HTERT RPE-1 (cell line): ENCODE data around the gene SLC19A1.

ENCODE experiments used
- in situ Hi-C: fragments of 300-500 bp; cut with MboI; formaldehyde crosslinking; loops from 4 replicates; pipeline ENCODE4 v1.14.3; 2020; ENCODE audit warnings: low sequenced_read_pairs

Gene SLC19A1

DNA sequence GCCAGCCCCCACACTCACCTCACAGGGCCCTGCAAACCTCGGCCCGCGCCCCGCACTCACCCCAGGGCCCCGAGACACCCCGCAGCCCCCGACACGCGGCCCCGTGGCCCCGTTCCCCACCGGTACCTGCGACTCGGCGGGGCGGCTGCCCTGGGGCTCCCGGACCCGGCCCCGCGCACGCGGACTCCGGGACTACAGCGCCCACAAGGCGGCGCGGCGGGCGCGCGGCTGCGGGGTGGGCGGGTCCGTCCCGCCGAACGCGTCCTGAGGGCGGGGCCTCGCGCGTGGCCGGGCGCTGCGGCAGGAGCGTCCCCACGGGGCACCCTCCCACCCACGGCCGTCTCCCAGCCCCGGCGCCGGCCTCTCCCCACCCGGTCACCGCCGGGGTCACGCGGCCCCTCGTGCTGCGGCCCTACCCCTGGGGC lies at the start of gene SLC19A1:
Gene SLC19A1, minus strand, starts transcription at position 199 of the 425 bp plus-strand sequence. CDS start 4,481 bp downstream, outside the sequence.
- in situ Hi-C loops = no loop called here

DNA sequence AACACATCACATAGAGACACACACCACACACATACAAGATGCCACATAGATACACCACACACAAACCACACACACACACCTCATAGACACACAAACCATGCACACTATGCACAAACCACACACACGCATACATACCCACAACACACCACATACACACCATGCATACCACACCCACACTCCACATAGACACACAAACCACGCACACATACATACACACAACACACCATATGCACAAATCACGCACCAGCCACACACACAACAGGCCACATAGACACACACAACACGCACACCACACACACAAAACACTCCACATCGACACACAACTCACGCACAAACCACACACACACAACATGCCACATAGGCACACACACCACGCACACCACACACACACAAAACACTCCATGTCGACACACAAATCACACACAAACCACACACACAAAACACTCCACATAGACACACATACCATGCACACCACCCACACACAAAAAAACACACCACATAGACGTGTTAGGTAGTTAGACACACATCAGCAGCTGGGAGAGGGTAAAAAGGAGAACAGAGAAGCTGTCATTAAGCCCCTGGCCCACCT lies 49.5 kb upstream of the SLC19A1 start:
- in situ Hi-C loops = no loop called here

DNA sequence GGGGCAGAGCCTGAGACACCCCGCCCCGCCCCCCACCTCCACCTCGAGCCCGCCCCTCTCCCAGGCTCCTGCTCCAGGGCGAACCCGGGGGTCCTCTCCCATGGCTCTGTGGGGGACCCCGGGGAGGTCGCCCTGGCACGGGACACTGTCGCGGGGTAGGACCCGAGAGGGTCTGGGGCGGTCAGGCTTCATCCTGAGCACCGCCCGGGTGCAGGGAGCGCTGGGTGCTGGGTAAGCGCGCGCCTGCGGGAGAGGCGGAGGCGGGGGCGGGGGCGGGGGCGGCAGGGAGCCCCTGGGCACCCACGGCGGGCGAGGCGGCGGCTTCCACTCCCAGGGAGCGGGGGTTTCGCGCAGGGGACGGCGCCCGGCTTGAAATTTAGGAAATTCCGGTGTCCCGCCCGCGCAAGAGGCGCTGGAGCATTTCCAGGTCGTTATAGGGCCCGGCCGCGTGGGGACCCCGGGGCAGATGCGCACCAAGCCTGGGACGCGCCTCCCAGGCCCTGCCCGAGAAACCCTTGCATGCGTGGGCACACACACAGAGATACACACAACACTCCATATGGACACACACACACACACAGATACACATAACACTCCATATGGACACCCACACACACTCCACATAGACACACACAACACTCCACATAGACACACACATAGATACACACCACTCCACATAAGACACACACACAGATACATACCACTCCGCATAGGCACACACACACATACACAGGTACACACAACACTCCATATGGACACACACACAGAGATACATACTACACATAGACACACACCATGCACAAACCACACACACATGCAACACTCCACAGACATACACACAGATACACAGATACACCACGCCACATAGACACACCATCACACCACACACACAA lies 48.7 kb upstream of the SLC19A1 start:
- in situ Hi-C loops = no loop called here

DNA sequence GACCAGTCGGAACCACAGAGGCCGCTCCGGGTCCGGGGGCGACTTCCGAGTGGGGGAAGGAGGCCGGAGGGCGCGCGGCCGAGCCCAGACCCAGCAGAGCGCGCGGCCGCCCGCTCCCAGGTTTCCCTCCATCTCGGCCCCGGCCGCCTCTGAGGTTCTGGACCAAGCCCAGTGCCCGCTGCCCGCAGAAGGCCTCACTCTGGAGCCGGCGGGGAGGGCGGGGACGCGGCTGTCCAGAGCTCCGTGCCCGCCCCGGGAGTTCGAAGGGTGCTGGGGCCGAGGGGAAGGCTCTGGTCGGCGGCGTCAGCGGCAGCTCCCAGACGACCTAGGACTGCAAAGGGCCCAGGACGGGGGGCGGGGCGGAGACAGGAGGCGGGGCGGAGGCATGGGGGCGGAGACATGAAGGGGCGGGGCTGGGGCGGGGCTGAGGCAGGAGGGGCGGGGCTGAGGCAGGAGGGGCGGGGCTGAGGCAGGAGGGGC lies 48.0 kb upstream of the SLC19A1 start:
- in situ Hi-C loops = no loop called here

DNA sequence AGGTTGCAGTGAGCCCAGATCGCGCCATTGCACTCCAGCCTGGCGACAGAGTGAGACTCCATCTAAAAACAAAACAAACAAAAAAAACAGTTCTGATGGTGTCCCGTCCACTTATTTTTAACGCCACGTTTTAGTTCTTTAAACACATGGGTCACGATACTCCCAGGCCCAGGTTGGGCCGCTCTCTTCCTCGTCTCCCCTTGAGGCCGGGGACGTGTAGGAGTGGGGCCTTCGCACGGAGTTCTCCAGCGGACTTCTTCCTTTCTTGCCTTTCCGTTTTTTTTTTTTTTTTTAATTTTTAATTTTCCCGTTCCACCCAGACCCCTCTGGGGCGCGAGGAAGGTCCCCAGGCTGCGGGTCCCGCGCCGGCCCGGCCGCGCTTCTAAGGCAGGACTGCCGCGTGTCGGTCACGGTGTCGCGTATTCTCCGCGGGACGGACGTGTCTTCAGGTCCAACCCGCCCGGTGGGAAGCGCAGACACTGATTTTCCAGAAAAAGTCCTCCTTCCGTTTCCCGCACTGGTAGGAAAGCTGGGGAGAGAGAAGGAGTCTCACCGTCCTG lies 47.5 kb upstream of the SLC19A1 start:
- in situ Hi-C loops = no loop called here

DNA sequence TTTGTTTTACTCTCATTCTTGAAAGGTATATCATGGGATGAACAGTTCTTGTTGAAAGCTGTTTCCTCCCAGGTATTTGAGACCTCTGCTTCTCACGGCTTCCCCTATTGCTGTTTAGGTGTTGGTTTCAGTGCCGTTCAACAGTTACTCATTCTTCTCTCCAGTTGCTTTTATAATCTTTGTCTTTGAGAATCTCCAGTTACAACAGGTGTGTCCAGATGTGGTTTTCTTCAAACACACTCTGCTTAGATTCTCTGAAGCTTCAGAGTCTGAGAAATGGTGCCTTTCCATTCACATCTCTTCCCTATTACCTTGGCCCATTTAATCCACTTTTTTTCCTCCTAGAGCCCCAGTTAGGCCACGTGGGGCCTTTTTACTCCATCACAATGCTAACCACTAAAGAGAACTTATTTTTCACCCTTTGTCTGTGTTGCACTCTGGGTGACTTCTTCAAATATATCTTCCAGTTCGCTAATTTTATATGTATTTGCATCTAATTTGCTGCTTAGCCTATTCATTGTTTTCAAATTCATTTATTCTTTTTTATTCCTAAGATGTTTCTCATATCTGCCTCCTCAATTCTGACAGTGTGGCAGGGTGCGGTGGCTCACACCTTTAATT lies 46.7 kb upstream of the SLC19A1 start:
- in situ Hi-C loops = no loop called here

DNA sequence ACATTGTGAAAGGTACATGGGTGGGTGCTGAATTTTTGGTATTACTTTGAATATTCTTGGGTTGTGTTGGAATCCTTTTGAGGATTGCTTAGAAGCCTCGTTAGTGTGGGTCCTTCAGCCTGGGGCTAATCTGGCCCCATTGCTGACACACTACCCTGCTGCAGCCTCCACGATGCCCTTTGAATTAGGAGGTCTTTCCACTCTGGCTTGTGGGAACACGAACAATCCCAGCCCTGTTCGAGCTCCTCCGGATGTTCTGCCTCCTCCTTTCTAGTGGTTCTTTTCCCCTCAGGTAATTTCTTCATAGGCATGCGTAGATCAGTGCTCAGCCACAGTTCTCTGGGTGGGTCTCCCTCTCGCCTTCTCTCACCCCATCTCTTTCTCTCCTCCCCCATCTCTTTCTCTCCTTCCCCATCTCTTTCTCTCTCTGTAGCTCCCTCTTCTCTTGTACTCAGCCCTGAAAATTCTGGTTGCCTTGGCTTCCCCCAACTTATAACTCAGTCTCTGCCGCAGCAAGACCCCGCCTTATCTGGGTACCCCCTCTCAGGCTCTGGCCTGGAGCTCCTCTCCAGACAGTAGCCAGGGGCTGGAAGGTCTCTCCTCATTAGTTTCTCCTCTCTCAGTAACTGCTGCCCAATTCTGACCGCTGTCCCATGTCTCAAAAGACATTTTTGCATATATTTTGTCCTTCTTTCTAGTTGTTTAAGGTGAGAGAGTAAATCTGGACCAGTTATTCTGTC lies 46.0 kb upstream of the SLC19A1 start:
- in situ Hi-C loops = no loop called here

DNA sequence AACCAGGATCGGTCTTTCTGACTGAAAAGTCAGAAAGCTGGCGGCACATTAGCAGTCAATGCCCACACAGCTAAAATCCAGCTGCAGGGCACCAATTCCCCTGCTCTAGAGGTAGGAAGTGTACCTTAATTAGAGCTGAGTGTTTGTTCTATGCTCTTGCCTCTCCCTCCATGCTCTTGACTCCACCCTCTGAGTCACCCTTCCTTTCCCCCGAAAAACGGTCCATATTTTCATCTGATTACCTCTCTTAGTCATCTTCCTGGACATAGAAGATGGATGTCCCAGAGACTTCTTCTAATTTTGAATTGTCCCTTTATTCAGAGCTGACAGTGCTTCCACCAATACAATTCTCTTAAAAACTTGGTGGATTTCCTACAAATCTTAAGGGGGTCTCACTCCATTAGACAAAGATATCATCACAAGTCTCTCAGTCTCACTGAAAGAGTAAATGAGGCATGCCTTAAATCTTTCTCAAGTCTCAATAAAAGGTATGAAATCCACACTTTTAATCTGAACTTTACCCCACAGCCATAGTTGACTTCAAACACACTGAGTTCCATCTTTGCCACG lies 44.1 kb upstream of the SLC19A1 start:
- in situ Hi-C loops = no loop called here

DNA sequence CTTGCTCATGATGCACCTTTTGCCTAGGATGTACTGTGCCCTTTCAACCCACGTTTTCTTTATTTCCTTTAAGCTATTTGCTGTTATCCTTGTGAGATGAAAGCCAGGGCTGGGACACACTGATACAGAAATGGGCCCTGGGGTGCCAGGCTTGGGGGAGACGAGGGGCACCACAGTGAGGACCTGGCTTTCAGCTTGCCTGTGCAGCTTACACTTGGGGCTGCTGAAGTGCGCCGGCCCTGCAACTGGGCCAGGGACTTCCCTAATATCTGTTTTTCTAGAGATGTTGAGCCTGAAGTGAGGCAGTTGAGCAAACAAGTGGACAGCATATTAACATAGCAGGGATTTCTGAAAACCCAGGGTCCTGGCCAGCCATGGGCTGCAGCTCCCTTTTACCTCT lies 42.5 kb upstream of the SLC19A1 start:
- in situ Hi-C loops = no loop called here

DNA sequence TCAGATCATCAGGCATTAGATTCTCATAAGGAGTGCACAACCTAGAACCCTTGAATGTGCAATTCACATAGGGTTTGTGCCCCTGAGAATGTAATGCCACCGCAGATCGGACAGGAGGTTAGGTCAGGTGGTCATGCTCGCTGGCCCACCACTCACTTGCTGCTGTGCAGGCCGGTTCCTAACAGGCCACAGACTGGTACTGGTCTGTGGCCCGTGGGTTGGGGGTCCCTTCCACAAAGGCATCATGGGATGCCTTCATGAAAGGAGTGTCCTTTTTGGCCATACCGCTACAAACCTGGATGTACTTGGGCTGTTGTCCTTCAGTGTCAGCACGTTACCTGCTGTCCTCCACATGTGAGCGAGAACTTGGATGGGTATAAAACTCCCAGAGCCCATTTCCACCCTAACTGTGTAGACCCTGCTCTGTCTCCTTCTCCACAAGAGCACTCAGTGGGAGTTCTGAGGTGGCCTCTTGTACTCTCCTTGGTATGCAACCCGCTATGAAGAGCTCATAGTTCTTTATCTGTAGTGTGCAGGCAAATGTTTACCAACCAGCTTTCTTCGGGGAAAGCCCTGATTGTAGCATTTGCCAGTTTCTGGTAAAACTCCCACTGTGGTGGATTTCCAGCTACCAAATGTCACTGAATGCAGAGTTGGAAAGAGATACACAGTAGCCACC lies 41.7 kb upstream of the SLC19A1 start:
- in situ Hi-C loops = no loop called here

DNA sequence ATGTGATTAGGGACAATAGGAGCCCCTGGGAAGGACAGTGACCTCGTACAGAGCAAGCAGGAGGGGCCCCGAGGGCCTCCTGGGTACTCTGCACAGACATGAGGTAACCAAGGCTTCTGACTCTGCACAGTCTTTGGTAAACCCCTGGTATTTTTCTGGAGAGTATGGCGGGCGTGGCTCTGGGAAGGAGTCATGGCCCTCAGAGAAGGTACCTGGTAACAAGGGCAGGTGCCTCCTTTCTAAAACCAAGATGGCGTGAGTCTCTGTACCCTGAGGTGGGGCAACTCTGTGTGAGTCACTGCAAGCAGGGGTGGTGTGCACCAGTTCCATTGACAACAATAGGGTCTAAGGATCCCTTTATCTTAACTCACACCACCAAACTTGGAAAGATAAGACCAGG lies 39.9 kb upstream of the SLC19A1 start:
- in situ Hi-C loops = no loop called here

DNA sequence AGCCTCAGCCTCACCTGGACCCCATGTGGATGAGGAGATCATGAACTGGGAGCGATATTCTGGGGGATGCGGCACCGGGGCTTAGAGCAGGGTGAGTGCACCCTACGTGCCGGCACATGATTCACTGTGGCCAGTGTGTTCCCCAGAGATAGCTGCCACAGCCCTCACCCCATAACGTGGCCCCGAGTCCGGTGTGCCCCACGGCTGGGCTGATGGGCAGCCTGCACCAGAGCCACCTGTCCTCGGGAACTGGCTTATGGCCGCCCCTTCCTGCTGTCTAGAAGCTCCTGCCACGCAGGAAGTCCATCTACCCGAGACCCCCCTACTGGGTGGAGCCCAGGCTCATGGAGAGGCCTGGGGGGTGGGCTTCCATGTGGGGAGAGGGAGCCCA lies 39.1 kb upstream of the SLC19A1 start:
- in situ Hi-C loops = no loop called here

DNA sequence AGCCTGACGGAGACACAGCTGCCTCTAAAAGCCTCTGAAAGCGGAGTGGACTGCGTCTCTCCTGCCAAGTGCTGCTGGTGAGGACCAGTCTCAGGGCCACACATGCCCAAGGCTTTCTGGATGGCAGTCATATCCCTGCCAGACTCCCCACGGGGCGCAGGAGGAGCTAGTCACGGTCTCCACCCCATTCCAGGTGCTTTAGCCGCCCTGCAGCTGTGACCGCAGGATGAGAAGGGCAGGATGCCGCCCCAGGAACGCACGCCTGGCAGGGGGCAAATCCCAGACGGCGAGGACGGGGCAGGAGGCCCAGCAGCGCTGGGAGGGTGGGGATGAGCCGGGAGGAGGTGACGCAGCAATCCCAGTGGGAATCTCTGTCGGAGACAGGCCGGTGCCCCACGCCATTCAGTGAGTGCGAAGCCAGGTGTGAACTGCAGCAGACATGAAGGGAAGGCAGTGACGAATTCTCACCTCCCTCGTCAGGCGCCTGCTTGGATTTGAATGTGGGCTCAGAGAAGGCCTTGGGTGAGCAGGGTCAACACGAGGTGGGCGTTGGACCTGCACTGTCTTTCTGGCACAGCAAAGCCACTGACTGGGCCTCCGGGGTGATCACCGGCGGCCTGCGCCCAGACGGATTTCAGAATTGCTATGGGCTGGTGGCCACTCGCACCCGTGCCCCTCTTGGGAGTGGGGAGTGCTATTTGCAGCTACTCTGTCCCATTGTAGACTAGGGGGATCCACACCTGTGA lies 38.5 kb upstream of the SLC19A1 start:
- in situ Hi-C loops = no loop called here

DNA sequence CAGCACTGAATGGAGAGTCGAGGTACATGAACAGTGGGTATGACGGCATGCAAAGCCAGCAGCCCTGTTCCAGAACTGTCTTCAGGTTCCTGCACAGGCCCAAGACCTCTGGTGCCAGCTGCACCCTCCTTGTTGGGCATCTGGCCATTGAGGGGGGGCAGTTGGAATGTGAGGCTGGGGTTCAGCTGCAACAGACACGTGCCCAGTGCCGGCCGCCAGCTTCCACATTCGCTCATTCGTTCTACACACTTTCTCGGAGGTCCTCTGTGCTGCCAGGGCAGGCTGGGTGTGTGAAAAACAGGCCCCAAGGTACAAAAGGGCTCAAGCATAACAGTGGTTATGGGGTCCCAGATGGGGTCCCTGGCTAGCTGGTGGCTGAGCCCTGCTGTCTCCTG lies 37.9 kb upstream of the SLC19A1 start:
- in situ Hi-C loops = no loop called here

DNA sequence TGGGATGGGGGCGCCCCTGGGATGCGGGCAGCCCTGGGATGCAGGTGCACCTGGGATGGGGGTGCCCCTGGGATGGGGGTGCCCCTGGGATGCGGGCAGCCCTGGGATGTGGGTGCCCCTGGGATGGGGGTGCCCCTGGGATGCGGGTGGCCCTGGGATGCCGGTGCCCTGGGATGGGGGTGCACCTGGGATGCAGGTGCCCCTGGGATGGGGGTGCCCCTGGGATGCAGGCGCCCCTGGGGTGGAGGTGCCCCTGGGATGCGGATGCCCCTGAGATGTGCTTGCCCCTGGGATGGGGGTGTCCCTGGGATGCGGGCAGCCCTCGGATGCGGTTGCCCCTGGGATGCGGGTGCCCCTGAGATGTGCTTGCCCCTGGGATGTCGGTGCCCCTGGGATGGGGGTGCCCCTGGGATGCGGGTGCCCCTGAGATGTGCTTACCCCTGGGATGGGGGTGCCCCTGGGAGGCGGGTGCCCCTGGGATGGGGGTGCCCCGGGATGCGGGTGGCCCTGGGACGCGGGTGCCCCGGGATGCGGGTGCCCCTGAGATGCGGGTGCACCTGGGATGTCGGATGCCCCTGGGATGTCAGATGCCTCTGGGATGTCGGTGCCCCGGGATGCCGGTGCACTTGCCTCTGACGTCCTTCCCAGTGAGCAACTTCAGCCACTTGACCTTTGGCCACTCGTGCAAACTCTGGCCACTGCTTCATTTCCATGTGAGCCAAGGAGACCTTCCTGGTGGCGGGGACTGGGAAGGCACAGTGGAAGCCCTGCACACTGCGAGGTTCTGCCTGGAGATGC lies 37.3 kb upstream of the SLC19A1 start:
- in situ Hi-C loops = no loop called here

DNA sequence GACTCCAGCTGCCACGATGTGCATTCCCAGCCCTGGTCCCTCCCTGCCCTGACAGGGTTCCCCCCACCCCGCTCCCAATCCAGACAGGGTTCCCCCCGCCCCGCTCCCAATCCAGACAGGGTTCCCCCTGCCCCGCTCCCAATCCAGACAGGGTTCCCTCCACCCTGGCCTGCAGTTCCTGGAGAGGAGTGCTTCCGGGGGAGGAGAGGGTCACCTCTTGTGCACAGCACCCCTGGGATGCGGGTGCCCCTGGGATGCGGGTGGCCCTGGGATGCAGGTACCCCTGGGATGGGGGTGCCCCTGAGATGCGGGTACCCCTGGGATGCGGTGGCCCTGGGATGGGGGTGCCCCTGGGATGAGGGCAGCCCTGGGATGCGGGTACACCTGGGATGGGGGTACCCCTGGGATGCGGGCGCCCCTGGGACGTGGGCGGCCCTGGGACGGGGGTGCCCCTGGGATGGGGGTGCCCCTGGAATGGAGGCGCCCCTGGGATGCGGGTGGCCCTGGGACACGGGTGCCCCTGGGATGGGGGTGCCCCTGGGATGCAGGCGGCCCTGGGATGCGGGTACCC lies 36.7 kb upstream of the SLC19A1 start:
- in situ Hi-C loops = no loop called here

DNA sequence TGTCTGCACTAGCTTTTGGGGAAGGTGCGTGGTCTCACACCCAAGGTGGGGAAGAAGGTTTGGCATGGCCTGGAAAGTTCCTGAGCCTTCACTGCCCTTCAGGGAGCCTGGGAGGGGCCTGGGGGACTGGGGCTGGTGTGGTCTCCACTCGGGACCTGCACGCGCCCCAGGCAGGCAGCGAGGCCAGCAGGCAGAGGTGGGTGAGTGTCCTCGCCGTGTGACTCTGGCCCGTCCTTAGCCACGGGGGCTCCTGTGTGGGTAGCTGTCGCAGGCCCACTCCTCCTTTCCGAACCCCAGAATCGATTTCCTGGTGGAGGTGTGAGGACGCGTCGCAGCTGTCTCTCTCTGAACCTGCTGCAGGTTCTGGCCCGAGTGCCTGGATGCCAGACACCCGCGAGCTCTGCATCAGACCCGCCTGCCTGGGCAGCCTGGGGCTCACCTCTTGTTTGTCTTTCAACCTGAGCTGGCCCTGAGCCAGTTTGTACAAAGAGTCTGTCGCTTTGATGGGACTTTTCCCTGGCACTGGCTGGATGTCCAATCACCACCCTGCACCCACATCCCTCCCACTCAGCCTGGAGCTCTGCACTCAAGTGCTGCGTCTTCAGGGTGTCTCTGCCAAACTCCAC lies 36.0 kb upstream of the SLC19A1 start:
- in situ Hi-C loops = no loop called here

DNA sequence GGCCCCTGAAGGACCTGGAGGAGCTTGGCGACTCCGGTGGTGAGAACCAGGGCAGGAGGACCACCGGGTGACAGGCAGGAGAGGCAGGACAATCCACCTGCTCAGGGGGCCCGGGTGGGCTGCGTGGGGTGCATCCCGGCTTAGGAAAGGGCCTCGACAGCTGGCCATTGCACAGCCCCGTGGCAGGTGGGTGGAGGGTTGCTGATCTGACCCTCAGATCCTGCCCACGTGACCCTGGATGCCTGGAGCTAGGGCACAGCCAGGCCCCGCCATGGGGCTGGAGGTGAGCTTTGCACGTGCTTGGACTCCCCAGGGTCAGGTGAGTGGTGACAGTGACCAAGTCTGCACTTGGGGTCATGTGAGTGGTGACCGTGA lies 35.5 kb upstream of the SLC19A1 start:
- in situ Hi-C loops = no loop called here
